Iris pigment epithelial cell (primary cell): ENCODE results near the gene HECTD4.

Source experiments
- DNase-seq: peaks from one replicate; pipeline ENCODE4 v3.0.0-alpha.2; 2011; ENCODE audit warnings: low read depth

Gene HECTD4

GRCh38 chr12:112176321-112177010, 205.8 kb downstream of the HECTD4 start:
- DNase-seq: no peak

GRCh38 chr12:112175361-112176155, 206.7 kb downstream of the HECTD4 start:
- DNase-seq: no peak

DNA sequence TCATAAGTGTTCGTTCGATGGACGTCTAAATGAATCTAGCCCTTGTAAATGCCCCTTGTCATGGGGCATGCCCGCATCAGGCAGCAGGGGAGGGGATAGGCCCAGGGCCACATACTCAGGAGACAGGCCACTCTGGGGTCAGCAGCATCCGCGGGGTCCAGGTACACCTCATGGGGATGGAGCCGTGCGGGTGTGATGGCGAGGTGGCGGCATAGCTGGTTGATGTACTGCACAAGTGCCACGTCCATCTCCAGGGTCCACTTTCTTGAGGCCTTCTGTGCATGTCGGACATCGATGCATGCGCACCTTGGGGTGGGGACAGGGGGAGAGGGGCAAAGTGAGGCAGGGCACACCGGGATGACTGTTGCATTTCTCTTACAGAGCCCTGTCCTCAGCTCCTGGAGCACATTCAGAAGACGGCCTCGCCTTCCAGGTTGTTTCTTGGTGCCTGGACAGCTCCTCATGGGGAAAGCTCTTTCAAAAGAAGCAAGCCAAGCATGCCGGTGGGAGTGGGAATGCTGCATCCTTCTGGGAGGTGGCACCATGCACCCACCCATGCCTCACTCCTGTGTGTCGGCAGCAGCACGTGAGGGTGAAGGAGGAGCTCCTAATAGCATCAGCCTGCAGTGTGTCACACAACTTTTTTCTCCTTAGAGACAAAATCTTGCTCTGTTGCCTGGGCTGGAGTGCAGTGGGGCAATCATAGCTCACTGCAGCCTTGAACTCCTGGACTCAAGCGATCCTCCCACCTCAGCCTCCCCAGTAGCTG, 209.5 kb downstream of the HECTD4 start:
- no peak for DNase-seq

DNA sequence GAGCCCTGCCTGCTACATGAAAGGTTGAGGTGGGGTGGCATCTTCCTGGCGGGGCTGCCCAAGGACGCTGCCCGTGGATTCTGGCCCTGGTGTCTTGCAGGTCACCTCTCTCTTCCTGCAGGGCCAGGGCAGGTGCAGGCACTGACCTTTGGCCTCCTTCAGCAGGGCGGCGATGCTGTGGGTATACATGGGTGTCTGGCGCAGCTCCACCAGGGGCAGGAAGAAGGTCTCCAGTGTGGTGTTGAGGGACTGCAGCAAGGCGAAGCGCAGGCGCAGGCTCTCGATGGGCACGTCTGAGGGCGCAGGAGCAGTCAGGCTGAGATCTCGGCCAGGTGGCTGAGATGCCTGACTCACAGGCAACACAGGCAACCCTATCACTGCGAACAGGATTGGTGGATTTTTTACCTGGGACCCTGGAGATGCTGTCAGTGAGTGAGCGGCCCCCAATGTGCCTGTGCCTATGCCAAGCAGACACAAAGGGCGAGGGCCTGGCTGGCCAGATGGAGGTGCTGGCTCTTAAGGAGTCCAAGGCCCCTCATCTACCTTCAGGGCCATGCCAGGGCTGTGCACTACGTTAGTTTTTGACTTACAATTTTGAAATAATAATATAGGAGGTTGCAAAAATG, 211.1 kb downstream of the HECTD4 start:
- no peak for DNase-seq

GRCh38 chr12:112170376-112170775, 211.9 kb downstream of the HECTD4 start:
- peak; percentile 9 for DNase-seq

- DNase-seq: no peak
These were observed 212.3 kb downstream of the HECTD4 start for GRCh38 chr12:112169966-112170365.

- no peak for DNase-seq
These were observed 212.9 kb downstream of the HECTD4 start for GRCh38 chr12:112169161-112169872.

DNA sequence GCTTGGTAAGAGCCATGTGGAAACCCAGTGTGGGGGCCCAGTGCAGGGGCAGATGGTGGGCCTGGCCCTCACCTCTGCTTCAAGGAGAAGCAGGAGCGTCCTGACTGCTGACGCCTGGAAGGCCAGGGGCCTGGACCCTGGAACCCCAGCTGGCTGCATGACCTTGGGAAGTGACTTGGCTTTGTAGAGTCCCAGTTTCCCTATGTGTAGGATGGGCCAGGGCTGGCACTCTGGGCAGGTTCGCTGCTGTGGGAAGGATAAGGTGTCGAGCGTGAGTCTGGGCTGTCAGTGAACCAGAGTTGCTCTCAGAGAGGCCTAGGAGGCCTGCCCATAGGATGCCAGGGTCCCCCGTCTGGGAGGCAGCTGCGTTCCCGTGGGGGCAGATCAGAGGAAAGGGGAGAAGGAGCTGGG, 213.7 kb downstream of the HECTD4 start:
- no peak for DNase-seq

DNA sequence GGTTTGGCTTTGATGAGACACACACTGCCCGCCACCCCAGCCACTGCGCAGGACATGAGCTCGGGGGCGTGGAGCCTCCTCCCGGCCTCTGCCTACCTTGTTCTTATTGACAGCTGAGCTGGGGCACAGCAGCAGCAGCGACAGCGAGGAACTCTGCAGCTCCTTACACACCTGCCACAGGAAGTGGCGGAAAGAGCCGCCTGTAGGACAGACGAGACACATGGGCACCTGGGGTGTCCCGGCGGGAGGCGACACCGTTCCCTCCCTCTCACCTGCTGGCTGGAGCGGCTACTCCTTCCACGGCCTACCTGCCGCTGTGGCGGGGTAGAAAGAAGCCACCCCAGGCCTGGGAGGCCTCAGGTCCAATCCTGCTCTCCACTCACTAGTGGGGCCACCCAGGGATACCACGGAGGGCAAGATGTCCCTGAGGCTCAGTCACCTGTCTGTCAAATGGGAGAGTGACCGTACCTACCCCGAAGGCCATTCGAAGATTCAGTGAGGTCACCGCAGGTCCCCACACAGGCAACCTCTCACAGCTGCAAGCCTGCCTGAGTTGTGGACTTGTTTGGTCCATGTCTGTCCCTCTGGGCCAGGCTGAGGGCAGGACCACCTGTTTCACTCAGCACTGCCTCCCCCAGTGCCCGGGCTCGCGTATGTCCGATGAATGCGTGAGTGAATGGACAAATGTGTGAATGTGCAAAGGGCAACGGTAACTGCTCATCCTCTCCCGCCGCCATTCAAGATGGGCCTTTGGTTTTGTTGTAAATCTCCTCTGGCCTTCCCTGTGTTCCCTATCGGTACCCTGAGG, 214.3 kb downstream of the HECTD4 start:
- no peak for DNase-seq

GRCh38 chr12:112167031-112167461, 215.2 kb downstream of the HECTD4 start:
- DNase-seq: no peak

- DNase-seq: no peak
These were observed 215.9 kb downstream of the HECTD4 start for GRCh38 chr12:112166051-112167015.

GRCh38 chr12:112165624-112166023, 216.6 kb downstream of the HECTD4 start:
- DNase-seq: no peak

GRCh38 chr12:112164011-112164660, 218.1 kb downstream of the HECTD4 start:
- no peak for DNase-seq

DNA sequence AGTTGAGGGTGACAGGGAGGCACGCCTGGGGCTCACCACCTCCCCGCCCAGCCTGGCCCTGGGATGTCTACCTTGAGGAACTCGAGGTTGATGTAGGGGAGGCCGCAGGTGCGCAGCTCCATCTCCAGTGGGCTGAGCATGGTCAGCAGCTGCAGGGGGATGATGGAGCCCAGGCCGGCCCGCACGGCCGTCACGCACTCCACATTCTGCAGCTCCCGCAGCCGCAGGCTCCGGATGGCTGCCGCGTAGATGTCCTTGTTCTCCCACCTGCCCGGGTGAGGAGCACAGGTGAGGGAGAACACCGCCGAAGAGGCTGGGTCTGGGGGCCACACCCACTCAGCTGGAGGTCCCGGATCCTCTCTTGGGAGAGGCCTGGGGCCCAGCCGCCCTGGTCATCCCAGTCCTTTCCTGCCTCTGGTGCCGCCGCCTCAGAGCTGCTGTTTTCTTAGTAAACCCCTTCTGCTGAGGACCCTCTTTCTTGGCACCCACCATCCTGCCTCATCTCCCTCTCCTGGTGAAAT, 218.7 kb downstream of the HECTD4 start:
- no peak for DNase-seq

DNA sequence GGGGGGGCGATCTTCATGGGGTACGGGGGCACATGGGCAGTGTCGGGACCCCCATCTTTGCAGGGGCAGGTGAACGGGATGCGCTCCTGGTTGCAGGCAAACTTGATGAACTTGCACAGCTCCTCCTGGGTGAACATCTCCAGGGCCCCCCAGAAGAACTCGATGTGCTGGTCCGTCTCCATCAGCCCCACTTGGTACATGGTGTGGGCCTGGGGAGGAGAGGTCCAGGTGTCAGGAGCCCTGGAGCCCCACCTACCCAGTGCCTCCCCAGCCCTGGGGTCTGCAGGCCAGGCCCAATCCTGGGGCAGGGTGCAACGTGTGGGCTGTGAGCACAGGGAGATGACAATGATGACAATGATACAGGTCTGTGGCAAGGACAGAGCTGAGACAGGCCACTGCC, 219.2 kb downstream of the HECTD4 start:
- DNase-seq: no peak

GRCh38 chr12:112162241-112162790, 219.9 kb downstream of the HECTD4 start:
- no peak for DNase-seq

- DNase-seq: peak; percentile 12
These were observed 220.5 kb downstream of the HECTD4 start for GRCh38 chr12:112161711-112162110.

GRCh38 chr12:112160611-112161010, 221.6 kb downstream of the HECTD4 start:
- DNase-seq: no peak
